Measurements from ENCODE around the gene MBD4. TPM values are rescaled to one million over a fixed set of nuclear protein-coding genes. Genes with fewer than 3 reads are reported as not detected.
"Not testable (repeated sequence)": the region's sequence is repeated elsewhere in the genome, so short reads cannot be mapped to it uniquely, and the experiment has no call there.

MBD4 gene
- total RNA-seq, 1 donor from 2014 or later = 98.7 TPM

DNA sequence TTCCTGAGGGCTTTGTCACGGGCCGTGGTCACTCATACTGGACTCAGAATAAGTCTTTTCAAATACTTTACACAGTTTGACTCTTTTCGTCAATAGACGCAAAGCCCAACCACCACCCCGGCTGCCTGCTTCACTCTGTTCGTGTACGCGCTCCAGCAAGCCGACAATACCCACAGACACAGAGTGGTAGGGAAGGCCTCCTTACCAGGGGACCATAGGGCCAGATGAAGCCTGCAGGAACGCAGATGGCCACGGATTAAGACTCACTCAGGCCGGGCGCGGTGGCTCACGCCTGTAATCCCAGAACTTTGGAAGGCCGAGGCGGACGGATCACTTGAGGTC lies 41.0 kb downstream of the MBD4 start:
- CTCF ChIA-PET = interaction anchor here (1.7 kb wide), 1 partner anchor 15 kb away, joined by 4 read pairs; no protein-coding TSS in a partner anchor
- DNase-seq (no peak), ATAC-seq (ENCODE audit: low read depth) (peak; percentile 22)
- H3K9me3 Mint-ChIP-seq = no peaks in the 10 kb centered on the region
- H3K27me3 Mint-ChIP-seq = no peaks in the 10 kb centered on the region
- H3K36me3 Mint-ChIP-seq (ENCODE audit: low read depth) = peaks cover 38% of the 10 kb centered on the region
- H3K4me1 Mint-ChIP-seq = peaks cover 40% of the 10 kb centered on the region
- intact Hi-C loops (cut with micrococcal nuclease) = loop anchor here (1.0 to 10.0 kb wide), 9 partner anchors 26 to 1804 kb away; partner anchors contain the start of genes ACAD9, EFCAB12, IFT122 and MCM2
- TF ChIP-seq, protein P1, sequence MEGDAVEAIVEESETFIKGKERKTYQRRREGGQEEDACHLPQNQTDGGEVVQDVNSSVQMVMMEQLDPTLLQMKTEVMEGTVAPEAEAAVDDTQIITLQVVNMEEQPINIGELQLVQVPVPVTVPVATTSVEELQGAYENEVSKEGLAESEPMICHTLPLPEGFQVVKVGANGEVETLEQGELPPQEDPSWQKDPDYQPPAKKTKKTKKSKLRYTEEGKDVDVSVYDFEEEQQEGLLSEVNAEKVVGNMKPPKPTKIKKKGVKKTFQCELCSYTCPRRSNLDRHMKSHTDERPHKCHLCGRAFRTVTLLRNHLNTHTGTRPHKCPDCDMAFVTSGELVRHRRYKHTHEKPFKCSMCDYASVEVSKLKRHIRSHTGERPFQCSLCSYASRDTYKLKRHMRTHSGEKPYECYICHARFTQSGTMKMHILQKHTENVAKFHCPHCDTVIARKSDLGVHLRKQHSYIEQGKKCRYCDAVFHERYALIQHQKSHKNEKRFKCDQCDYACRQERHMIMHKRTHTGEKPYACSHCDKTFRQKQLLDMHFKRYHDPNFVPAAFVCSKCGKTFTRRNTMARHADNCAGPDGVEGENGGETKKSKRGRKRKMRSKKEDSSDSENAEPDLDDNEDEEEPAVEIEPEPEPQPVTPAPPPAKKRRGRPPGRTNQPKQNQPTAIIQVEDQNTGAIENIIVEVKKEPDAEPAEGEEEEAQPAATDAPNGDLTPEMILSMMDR (IDR thresholded peaks at IDR 0.05) = no peak
- peak overlapping the region; percentile 96 for H3K27ac Mint-ChIP-seq
- peak overlapping the region; percentile 96 for H3K4me3 Mint-ChIP-seq
- POLR2A ChIA-PET = interaction anchor here (0.7 to 4.5 kb wide), 3 partner anchors 32 to 41 kb away, joined by 3 to 29 read pairs (median 3); partner anchors contain the start of genes IFT122 and MBD4

DNA sequence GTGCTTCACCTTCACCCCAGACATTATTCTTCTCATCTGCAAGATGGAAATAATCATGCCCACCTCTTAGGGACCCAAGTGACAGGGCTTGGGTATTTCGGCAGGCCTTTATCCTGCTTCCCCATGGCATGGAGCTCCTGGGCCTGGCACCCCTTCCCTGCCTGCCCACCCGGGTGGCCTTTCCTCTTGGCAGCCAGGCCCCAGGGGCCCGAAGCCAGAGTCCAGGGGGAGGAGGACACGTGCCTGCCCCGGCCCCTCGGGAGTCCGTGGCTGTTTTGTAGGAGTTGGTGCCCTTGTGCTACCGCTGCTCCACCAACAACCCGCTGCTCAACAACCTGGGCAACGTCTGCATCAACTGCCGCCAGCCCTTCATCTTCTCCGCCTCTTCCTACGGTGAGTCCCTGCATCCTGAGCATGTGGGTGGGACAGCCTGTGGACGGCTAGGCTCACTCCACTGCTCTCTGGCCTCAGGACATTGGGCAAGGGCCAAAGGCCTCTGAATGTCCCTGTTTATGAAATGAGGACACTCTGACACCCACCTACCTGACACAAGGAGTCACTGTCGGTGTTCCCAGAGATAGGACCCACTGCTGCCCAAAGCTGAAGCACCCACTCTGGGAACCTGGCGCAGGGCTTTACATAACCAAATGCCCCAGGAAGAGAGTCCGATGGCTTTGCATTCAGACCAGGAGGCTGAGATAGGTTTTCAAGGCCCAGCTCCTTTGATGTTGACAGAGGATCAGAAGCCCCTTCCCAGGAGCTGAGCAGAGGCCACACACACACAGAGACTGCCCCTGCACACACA lies 45.8 kb downstream of the MBD4 start:
- intact Hi-C loops (cut with micrococcal nuclease) = loop anchor here (10.0 kb wide), 1 partner anchor 1799 kb away; the partner anchor contains the start of genes MCM2 and TPRA1
- H3K9me3 Mint-ChIP-seq; H3K4me3 Mint-ChIP-seq; H3K27me3 Mint-ChIP-seq; ATAC-seq (ENCODE audit: low read depth); CTCF ChIA-PET; DNase-seq; POLR2A ChIA-PET; H3K27ac Mint-ChIP-seq: not testable (repeated sequence)
- peaks cover 71% of the 10 kb centered on the region for H3K36me3 Mint-ChIP-seq (ENCODE audit: low read depth)
- peaks cover 25% of the 10 kb centered on the region for H3K4me1 Mint-ChIP-seq

DNA sequence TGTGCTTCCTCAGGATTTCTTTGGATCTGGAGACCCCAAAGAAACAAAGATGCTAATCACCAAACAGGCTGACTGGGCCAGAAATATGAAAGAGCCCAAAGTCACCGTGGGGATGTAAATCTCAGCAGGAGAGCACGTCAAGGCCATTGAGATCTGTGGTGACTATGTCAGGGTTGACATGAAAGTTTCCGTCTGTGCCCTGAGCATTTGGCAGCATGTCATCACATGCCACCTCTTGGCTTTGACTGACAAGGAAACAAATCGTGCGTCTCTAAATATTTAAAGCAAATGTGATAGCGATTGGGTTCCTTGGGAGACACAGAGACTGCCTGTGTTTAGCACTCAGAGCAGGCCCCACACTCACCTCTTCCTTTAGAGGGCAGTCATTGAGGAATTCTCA lies 46.5 kb downstream of the MBD4 start:
- TF ChIP-seq, protein P1 (IDR thresholded peaks at IDR 0.05) = no peak
- intact Hi-C loops (cut with micrococcal nuclease) = loop anchor here (10.0 kb wide), 1 partner anchor 1798 kb away; the partner anchor contains the start of genes MCM2 and TPRA1
- CTCF ChIA-PET = no interaction called here
- Mint-ChIP-seq H3K4me3 (no peak overlapping the region), H3K4me1 (peaks cover 19% of the 10 kb centered on the region), H3K27me3 (no peaks in the 10 kb centered on the region), H3K27ac (no peak overlapping the region), H3K36me3 (ENCODE audit: low read depth) (peaks cover 75% of the 10 kb centered on the region), H3K9me3 (no peaks in the 10 kb centered on the region)
- no peak for DNase-seq
- ATAC-seq (ENCODE audit: low read depth) = no peak
- POLR2A ChIA-PET = no interaction called here

DNA sequence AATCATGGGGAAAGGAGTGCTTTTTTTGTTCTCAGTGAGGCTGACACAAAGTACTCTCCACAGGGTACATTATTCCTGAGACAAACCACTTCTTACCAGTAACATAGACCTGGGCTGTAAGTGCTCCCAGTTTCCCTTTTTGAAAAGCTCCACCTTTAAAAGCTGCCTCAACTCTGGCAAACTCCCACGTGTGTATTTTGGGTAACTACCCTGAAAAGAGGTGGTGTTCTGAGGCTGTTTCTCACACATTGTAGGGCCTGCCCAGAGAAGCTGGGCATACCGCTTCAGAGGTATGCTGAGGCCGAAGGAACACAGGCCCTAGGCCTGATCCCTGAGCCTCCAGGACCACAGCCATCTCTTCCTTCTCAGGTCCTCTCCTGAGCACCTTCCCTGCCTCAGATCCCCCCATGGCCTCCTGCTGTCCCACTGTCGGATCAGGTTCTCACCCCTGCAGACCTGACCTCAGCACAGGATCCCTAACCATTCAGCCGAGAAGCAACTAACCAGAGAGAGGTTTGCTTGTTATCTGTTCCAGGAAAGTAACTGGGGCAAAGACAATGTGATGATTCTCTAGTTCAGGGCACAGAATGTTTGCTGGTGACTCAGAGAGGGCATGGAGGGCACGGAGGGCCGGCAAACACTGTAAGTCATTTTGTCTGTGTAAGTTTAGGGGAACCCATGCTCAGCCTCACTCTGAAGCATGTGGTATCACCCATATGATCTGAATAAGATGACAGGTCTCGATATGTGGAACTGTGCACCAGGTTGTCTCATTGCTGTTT lies 47.5 kb downstream of the MBD4 start:
- H3K27ac Mint-ChIP-seq; H3K27me3 Mint-ChIP-seq; H3K9me3 Mint-ChIP-seq; CTCF ChIA-PET; POLR2A ChIA-PET; DNase-seq; ATAC-seq (ENCODE audit: low read depth); H3K4me3 Mint-ChIP-seq: not testable (repeated sequence)
- Mint-ChIP-seq H3K4me1 (peaks cover 11% of the 10 kb centered on the region), H3K36me3 (ENCODE audit: low read depth) (peaks cover 82% of the 10 kb centered on the region)
- intact Hi-C loops (cut with micrococcal nuclease) = loop anchor here (10.0 kb wide), 1 partner anchor 1797 kb away; the partner anchor contains the start of genes MCM2 and TPRA1

DNA sequence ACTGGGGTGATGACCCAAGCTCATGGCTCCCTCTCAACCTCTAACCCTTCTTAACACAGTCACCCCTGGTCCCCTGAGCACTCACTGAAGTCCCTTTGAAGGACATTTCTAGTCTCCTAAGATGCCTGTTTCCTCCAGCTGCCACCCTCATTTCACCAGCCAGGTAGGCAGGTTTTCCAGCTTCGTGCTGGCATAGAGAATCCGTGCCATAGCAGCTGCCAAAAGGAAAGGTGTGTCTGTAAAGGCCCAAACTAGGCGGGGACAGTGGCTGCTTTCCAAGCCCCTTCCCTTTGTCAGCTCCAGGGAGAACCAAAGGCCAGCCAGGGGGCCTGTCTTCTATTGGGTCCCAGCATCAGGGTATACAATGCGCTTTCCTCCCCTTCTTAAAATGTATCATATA lies 48.2 kb downstream of the MBD4 start:
- peaks cover 82% of the 10 kb centered on the region for H3K36me3 Mint-ChIP-seq (ENCODE audit: low read depth)
- intact Hi-C loops (cut with micrococcal nuclease) = loop anchor here (10.0 kb wide), 1 partner anchor 1797 kb away; the partner anchor contains the start of genes MCM2 and TPRA1
- CTCF ChIA-PET; POLR2A ChIA-PET; DNase-seq; ATAC-seq (ENCODE audit: low read depth); H3K27ac Mint-ChIP-seq; H3K27me3 Mint-ChIP-seq; H3K4me1 Mint-ChIP-seq; H3K9me3 Mint-ChIP-seq; H3K4me3 Mint-ChIP-seq: not testable (repeated sequence)

DNA sequence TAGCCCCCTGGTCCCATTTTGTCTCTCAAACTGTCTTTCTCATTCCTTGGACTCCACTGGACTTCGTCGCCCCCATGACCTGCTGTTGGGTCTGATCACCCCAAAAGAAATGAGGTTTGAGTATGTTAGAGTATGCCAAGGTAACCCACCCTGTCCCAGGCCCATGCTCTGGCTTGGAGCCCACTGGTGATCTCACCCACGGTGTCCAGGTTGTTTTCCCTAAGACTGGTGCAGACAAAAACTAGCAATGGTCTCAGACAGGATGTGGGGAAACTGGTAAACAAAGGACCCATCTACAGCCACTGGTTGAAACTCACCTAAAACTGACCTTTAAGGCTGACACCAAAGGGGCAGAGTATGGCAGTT lies 50.2 kb downstream of the MBD4 start:
- H3K4me1 Mint-ChIP-seq = no peaks in the 10 kb centered on the region
- intact Hi-C loops (cut with micrococcal nuclease) = no loop called here
- ChIA-PET CTCF (no interaction called here), POLR2A (no interaction called here)
- ATAC-seq (ENCODE audit: low read depth) = no peak
- no peaks in the 10 kb centered on the region for H3K9me3 Mint-ChIP-seq
- peaks cover 73% of the 10 kb centered on the region for H3K36me3 Mint-ChIP-seq (ENCODE audit: low read depth)
- no peak overlapping the region for H3K4me3 Mint-ChIP-seq
- no peaks in the 10 kb centered on the region for H3K27me3 Mint-ChIP-seq
- DNase-seq = no peak
- H3K27ac Mint-ChIP-seq = no peak overlapping the region
- TF ChIP-seq, protein P1 (IDR thresholded peaks at IDR 0.05) = no peak

DNA sequence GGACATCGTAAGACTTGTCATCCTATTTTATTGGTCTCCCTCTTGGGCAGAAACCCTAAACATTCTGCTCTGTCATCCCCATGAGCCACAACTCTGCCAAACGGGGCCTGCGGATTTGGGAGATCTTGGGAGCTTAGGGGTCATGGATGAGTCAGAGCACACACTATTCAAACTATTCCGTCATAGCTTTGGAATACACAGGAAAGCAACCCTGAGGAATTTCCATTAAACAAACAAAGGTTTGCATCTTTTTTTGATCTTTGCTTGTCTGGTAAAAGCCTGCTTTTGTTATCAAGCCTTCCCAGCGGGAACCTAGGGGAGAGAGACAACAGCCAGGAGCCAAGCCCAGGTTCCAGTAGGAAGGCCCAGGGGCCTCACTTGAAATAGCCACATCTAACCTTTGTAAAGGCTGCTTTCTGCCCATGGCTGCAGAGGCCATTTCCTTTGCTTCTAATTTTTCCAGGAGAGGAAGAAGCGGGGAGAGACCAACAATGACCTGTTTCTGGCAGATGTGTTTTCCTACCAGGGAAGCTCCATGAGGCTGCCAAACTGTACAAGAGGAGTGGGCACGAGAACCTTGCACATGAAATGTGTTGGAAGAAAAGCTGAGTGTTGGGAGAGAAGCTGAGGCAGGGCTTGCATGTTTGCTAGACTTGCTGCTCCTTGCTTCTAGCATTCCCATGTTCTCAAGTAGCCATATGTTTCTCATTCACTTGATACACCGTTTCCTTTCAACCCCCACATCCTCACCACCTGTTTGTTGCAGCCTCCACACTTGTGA lies 50.8 kb downstream of the MBD4 start:
- CTCF ChIA-PET; H3K27ac Mint-ChIP-seq; intact Hi-C loops (cut with micrococcal nuclease): not testable (repeated sequence)

More for the DNA sequence above, 50.8 kb downstream of the MBD4 start:
- ATAC-seq (ENCODE audit: low read depth); H3K27me3 Mint-ChIP-seq; H3K4me3 Mint-ChIP-seq; H3K4me1 Mint-ChIP-seq; H3K9me3 Mint-ChIP-seq; DNase-seq: not testable (repeated sequence)
- H3K36me3 Mint-ChIP-seq (ENCODE audit: low read depth) = peaks cover 70% of the 10 kb centered on the region
- POLR2A ChIA-PET = interaction anchor here (0.6 kb wide), 1 partner anchor 65 kb away, joined by 5 read pairs; no protein-coding TSS in a partner anchor
